Fibroblast of pulmonary artery (primary cell): Measurements from ENCODE around the gene ST3GAL5.
A peak's percentile ranks its signal among the peaks of the same experiment; 100 is the strongest.

ENCODE experiments used
- DNase-seq: peaks from one replicate; pipeline ENCODE4 v3.0.0-alpha.2; 2010; ENCODE audit warnings: low read depth
- H3K4me3 ChIP-seq: replicated peaks from 2 replicates; pipeline ENCODE4 v1.5.1; 2011; ENCODE audit warnings: low read depth, mild to moderate bottlenecking, control low read depth, low read length, moderate library complexity
- TF ChIP-seq, protein P1 (sequence below): IDR thresholded peaks from 2 replicates; pipeline ENCODE4 v1.5.1; 2011; ENCODE audit warnings: mild to moderate bottlenecking, control low read depth, low read length, inconsistent platforms; ENCODE audit errors: missing control alignments

Gene ST3GAL5

DNA sequence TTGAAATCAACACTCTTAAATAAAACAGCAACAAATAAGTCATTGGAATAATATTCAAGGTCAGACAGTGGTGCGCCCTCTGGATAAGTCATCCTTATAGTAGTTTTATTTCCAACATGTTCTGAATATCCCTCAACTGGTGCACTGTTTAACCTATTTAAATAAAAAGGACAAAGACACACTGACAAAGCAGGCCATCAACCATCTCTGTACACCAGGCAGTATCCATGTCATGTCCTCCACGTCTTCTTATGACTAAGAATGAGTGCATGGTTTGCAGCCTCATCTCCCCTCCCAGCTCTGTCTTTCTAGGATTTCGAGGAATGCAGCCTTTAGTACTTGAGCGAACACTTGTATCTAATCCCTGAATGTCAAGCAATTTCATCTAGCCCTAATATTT lies 42.4 kb downstream of the ST3GAL5 start:
- H3K4me3 ChIP-seq = no peak overlapping the region
- no peak for DNase-seq
- TF ChIP-seq, protein P1, sequence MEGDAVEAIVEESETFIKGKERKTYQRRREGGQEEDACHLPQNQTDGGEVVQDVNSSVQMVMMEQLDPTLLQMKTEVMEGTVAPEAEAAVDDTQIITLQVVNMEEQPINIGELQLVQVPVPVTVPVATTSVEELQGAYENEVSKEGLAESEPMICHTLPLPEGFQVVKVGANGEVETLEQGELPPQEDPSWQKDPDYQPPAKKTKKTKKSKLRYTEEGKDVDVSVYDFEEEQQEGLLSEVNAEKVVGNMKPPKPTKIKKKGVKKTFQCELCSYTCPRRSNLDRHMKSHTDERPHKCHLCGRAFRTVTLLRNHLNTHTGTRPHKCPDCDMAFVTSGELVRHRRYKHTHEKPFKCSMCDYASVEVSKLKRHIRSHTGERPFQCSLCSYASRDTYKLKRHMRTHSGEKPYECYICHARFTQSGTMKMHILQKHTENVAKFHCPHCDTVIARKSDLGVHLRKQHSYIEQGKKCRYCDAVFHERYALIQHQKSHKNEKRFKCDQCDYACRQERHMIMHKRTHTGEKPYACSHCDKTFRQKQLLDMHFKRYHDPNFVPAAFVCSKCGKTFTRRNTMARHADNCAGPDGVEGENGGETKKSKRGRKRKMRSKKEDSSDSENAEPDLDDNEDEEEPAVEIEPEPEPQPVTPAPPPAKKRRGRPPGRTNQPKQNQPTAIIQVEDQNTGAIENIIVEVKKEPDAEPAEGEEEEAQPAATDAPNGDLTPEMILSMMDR = no peak

DNA sequence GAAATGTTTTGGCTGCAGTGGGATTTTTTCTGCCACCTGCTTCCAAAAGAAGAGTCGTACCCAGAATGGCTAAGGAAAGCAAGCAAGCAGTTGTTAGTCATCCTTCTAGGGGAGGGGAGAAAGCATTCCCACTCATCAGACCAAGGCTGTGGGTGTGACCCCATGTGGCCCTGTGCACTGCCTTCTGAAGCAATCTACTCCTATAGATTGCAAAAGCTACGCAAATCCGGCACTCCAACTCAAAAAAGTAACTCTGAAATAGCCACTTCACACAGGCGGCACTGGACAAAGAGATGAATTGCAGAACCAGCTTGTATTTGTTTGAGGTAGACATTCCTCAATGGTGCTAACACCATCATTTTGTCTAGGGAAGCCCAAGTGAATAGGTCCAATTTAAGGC lies 44.3 kb downstream of the ST3GAL5 start:
- DNase-seq = no peak
- no peak overlapping the region for H3K4me3 ChIP-seq
- TF ChIP-seq, protein P1 = no peak

DNA sequence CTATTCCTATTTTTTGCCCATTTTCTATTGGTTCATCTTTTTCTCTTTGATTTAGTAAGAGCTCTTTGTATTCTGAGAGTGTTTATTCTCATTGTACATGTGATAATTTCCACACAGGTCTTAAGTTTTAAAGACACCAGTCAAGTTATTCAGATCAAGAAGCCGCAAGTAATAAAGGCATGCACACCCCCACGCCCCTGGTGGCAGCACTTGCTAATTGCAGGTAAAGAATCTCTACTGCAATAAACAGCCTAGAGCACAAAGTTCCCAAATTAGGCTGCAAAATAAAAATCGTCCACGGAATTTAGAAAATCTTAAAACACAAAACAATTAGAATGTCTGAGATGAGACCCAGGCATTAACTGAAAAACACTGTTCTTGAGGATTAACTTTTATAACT lies 45.2 kb downstream of the ST3GAL5 start:
- no peak for DNase-seq

DNA sequence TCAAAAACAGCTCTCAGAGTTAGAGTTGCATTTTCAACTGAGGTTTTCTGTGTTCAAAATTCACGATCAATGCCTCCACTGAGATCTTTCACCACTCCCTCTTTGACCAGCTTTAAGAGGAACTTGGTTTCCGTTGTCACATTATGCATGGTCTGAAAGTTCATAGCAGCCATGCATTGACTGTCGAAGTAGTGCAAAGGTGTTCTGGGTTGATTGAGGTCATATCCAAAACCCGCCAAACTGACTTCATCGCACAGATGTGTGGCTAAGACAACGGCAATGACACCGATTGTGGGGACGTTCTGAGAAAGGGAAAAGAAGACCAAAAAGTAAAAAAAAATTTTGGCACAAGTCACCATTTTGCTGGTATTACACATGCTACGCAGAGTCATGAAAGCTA lies 48.7 kb downstream of the ST3GAL5 start:
- no peak overlapping the region for H3K4me3 ChIP-seq
- TF ChIP-seq, protein P1 = no peak
- DNase-seq = no peak

More for the DNA sequence above, 45.2 kb downstream of the ST3GAL5 start:
- TF ChIP-seq, protein P1 = peak; percentile 59
- H3K4me3 ChIP-seq = no peak overlapping the region

DNA sequence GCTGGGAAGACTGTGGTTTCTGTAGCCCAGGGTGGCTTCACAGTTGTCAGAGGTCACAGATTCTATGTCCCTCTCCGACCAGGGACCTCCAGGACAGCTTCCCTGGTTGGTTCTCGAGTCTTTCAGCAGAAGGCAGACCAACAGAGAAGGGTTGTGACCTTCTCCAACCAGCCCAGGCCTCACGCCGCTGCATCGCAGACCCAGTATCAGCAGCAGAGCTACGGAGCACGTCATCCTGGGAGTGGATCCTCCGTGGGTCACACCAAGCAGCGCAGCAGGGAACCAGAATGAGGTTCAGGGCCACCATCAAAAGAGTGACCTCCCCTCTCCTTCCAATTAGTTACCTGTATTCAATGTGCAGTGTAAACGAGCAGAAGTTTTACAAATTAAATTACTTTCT lies 49.3 kb downstream of the ST3GAL5 start:
- no peak for DNase-seq
- TF ChIP-seq, protein P1 = no peak
- no peak overlapping the region for H3K4me3 ChIP-seq

DNA sequence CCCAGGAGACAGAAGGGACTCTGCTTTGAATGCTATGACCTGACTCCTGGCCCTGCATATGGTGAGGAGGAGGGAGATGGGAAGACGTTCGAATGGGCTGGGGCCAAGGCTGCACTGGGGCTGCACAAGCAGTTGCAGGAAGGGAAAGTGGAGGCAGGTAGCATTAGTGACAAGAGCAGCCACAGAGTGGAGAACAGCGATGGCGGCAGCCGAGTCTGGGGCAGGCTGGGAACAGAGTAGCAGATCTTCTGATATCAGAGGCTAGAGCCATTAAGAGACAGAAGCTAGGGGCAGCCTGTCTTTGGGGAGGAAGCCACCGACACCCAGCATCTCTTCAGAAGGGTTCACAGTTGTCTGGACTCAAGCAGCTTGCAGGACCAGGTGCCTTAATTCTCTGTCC lies 50.1 kb downstream of the ST3GAL5 start:
- no peak overlapping the region for H3K4me3 ChIP-seq
- DNase-seq = no peak
- TF ChIP-seq, protein P1 = no peak

DNA sequence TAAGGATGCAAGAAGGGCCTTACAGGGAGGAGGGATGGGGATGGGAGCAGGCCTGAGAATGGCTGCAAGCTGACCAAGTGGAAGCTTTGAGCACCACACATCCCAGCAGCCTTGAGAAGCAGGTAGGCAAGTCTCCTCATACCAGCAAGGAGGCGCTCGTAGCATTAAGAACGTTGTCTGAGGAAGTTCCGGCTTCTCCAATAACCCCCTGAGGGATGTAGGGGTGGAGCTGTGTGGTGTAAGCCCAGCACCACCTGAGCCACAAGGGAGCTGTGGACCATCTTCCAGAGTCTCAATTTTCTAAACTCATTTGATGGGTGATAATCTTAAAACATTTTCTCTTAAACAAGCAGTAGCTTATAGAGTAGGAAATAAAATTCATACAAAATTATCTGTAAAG lies 50.6 kb downstream of the ST3GAL5 start:
- no peak for DNase-seq
- no peak overlapping the region for H3K4me3 ChIP-seq
- TF ChIP-seq, protein P1 = no peak
